Chondrocyte (in vitro differentiated cells): ENCODE data around the gene MPND. TPM values are rescaled to one million over a fixed set of nuclear protein-coding genes. Genes with fewer than 3 reads are reported as not detected.

Source experiments
- DNase-seq: peaks from one replicate; pipeline ENCODE4 v3.0.0; 2021; ENCODE audit warnings: mixed read lengths, low spot score
- H3K27ac Mint-ChIP-seq: one replicate; pipeline ENCODE4 v1.8.0; 2021; ENCODE audit warnings: mild to moderate bottlenecking, moderate library complexity, mixed read lengths; ENCODE audit not compliant: unreplicated experiment
- H3K27me3 Mint-ChIP-seq: 2 replicates; pipeline ENCODE4 v1.8.0; 2021; ENCODE audit warnings: low read depth, mixed read lengths
- H3K36me3 Mint-ChIP-seq: 2 replicates; pipeline ENCODE4 v1.8.0; 2021; ENCODE audit warnings: low read depth, mixed read lengths
- H3K4me1 Mint-ChIP-seq: 2 replicates; pipeline ENCODE4 v1.8.0; 2021; ENCODE audit warnings: low read depth, mild to moderate bottlenecking, mixed read lengths
- H3K4me3 Mint-ChIP-seq: one replicate; pipeline ENCODE4 v1.8.0; 2021; ENCODE audit warnings: mild to moderate bottlenecking, moderate library complexity, mixed read lengths; ENCODE audit not compliant: unreplicated experiment
- H3K9me3 Mint-ChIP-seq: 2 replicates; pipeline ENCODE4 v1.8.0; 2021; ENCODE audit warnings: low read depth, mixed read lengths
- total RNA-seq: library from RNA; stranded (reverse); gene quantifications from 3 replicates; pipeline ENCODE4 v1.2.1, GENCODE V29; 2021
- TF ChIP-seq, protein P1 (sequence below): fragments of 200-600 bp; sonication (generic); IDR thresholded peaks from 2 replicates; pipeline ENCODE4 v1.5.0; 2021; ENCODE audit warnings: antibody characterized with exemption, mild to moderate bottlenecking, moderate library complexity

Gene MPND
- total RNA-seq, 1 donor from 2014 or later = 14.9 TPM

DNA sequence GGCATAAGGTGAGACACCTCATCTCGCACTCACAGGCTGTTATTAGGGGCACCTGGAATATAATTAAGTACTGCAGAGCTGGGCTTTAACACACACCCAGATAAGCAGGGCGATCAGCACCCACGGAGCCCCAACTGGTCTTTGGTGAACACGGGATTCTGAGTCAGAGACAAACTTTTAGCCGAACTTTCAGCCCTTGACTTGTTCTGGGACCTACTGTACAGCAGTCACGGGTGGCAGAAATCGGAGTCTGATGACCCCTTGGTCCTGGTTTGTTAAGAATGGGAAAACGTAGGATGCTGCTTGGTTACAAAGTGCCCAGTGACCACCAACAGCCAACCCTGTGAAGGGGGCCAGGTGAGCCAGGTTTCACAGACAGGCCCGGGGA, 47.9 kb downstream of the MPND start:
- H3K4me3 Mint-ChIP-seq = peak overlapping the region; percentile 50
- H3K4me1 Mint-ChIP-seq = peaks cover 78% of the 10 kb centered on the region
- TF ChIP-seq, protein P1, sequence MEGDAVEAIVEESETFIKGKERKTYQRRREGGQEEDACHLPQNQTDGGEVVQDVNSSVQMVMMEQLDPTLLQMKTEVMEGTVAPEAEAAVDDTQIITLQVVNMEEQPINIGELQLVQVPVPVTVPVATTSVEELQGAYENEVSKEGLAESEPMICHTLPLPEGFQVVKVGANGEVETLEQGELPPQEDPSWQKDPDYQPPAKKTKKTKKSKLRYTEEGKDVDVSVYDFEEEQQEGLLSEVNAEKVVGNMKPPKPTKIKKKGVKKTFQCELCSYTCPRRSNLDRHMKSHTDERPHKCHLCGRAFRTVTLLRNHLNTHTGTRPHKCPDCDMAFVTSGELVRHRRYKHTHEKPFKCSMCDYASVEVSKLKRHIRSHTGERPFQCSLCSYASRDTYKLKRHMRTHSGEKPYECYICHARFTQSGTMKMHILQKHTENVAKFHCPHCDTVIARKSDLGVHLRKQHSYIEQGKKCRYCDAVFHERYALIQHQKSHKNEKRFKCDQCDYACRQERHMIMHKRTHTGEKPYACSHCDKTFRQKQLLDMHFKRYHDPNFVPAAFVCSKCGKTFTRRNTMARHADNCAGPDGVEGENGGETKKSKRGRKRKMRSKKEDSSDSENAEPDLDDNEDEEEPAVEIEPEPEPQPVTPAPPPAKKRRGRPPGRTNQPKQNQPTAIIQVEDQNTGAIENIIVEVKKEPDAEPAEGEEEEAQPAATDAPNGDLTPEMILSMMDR = no peak
- no peaks in the 10 kb centered on the region for H3K36me3 Mint-ChIP-seq
- DNase-seq = no peak
- H3K27me3 Mint-ChIP-seq = no peaks in the 10 kb centered on the region
- H3K27ac Mint-ChIP-seq = peak overlapping the region; percentile 92
- no peaks in the 10 kb centered on the region for H3K9me3 Mint-ChIP-seq

DNA sequence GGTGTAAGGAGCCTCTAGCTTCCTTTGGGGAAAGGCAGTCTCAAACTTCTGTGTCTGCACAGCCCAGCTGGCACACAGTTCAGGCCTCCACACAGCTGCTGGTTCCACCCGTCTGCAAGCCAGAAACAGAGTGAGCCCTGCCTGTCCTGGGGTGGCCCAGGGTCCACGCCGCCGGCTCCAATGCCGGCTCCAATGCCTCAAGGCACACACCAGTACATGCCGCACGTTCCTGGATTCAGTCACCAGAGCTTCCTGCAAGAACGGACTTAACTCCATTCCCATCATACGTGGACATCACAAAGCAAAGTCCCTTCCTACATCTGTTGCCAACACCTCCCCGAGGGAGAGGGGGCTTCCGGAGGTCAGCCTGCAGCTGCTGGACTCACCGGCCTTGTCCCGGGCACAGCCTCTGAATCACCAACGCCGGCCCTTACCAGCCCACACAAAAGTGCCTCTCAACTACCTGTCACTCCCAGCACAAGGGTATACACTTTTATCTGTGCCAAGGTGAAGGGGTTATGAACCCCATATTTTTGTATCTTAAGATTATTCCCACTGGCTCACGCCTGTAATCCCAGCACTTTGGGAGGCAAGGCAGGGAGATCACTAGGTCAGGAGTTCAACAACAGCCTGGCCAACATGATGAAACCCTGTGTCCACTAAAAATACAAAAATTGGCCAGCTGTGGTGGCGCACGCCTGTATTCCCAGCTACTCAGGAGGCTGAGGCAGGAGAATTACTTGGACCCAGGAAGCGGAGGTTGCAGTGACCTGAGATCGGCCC, 48.5 kb downstream of the MPND start:
- Mint-ChIP-seq H3K36me3 (peaks cover 2% of the 10 kb centered on the region), H3K9me3 (no peaks in the 10 kb centered on the region), H3K27ac (peak overlapping the region; percentile 92), H3K4me1 (peaks cover 77% of the 10 kb centered on the region), H3K4me3 (peak overlapping the region; percentile 35), H3K27me3 (no peaks in the 10 kb centered on the region)
- TF ChIP-seq, protein P1 = no peak
- no peak for DNase-seq

DNA sequence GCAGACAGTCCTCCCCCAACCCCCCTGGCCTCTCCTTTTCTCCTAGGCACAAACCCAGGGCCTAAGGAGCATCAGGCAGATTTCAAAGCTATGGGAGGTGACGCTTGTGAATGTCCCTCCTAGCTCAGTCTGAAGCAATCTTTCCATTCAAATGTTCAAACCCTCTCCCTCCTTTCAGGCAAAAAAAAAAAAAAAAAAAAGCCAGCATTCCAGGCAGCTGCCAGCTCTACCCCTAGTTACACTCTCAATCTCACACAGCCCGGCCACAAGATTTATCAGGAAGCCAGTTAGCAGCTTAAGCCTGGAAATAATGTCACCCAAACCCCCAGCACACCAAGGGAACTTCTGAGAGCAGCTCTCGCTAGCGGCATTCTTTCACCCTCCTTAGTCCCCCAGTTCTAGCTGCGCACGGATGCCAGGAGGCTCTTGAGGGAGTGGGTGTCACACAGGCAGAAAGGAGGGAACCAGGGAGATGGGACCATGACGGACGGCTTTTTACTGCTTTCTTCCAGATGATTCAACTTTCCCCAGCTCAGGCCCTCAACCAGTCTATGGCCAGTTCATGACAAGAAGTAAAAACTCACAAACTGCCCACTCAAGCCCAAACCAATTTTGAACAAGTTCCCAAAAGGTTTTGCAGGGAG, 50.7 kb downstream of the MPND start:
- peak overlapping the region; percentile 14 for H3K4me3 Mint-ChIP-seq
- H3K9me3 Mint-ChIP-seq = no peaks in the 10 kb centered on the region
- H3K4me1 Mint-ChIP-seq = peaks cover 72% of the 10 kb centered on the region
- no peaks in the 10 kb centered on the region for H3K27me3 Mint-ChIP-seq
- peak overlapping the region; percentile 85 for H3K27ac Mint-ChIP-seq
- DNase-seq = no peak
- TF ChIP-seq, protein P1 = no peak
- H3K36me3 Mint-ChIP-seq = peaks cover 4% of the 10 kb centered on the region

DNA sequence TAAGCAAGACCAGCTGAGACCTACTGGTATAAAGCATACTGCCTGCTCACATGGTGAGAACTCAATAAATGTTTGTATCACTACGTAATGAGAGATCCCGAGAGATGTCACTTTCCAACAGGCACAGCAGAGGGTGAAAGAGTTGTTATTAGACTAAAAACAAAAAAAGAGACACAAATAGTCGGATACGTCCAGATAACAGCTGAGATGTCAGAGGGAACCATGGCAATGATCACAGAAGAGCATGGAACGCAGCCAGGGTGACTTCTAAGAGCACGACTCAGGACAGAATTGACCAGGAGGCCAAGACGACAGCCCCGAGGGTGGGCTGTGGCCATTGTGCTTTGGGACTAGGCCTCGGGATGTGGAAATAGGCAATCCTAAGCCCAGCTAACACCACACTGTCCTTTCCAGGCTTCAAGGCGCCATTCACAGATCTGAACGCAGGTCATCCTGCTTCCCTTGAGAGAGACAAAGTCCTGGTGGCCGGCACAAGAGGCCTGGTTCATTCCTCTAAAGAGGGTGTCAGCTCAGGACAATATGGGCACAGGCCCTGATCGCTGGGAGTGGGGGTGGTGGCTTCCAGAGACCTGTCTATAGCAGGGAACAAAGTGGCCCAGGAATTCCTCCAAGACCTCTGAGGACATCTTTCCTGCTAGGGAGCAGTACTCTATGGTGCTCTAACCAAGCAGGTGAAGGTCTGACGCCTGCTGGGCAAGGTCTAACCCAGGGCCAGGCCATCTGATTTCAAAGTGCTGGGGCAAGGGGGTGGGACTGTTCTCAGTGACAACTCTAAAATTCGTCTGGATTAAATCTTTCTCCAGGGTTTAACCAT, 53.8 kb downstream of the MPND start:
- Mint-ChIP-seq H3K27me3 (no peaks in the 10 kb centered on the region), H3K27ac (peak overlapping the region; percentile 36), H3K9me3 (no peaks in the 10 kb centered on the region), H3K4me1 (peaks cover 61% of the 10 kb centered on the region), H3K4me3 (no peak overlapping the region), H3K36me3 (peaks cover 4% of the 10 kb centered on the region)
- TF ChIP-seq, protein P1 = no peak
- no peak for DNase-seq

DNA sequence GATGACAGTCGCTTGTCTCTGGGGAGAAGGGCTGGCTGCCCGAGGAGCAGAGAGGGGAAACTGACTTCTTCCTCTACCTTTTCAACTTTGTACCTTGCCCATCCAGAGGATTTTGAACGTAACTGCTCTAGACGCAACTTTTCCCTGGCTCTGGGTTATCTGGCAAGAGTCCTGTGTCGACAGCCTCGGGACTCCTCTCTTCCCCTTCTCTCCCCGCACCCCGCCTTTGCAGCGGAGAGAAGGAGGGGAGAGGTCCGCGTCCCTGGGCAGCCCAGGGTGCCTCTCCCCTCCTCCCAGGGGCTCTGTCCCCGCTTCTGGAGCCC, 56.4 kb downstream of the MPND start:
- TF ChIP-seq, protein P1 = no peak
- H3K4me3 Mint-ChIP-seq = peak overlapping the region; percentile 85
- peak overlapping the region; percentile 99 for H3K27ac Mint-ChIP-seq
- H3K27me3 Mint-ChIP-seq = no peaks in the 10 kb centered on the region
- no peak for DNase-seq
- peaks cover 4% of the 10 kb centered on the region for H3K36me3 Mint-ChIP-seq
- H3K4me1 Mint-ChIP-seq = peaks cover 56% of the 10 kb centered on the region
- no peaks in the 10 kb centered on the region for H3K9me3 Mint-ChIP-seq
